ENCODE data around the gene LARGE2. TPM values are rescaled to one million over a fixed set of nuclear protein-coding genes. Genes with fewer than 3 reads are reported as not detected.

LARGE2 gene
- total and polyA plus RNA-seq, 9 of the 15 experiments (the other 6 are each of a cell fraction or from before 2014, with no cell fraction given), result 0.56 to 14.1 (median 6.6) TPM

DNA sequence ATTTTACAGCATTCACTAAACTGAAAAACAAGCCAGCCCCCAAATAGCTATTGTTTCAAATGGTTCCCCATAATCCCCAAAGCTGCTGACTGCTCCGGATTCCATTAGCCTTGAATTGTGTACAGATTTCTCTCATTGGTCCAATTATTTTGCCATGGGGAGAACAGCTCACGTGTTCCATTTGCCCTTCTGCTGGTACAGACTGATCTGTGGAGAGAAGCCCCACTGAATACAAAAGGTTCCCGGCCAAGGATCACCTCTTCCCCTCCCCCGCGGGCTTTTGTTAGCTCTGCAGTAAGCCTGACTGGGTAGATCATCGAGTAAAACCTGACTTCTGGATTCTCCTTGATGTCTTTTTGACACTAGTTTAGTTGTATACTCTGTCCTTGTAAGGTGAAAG is 46.1 kb upstream of the LARGE2 start:
- Histone ChIP-seq H2AFZ (ENCODE audit: low read depth, low read length) (no peak overlapping the region), H3K4me1 (replicated peaks in 1 of 2; ENCODE audit: control insufficient read depth in 2 of 2, insufficient read depth in 2 of 2, low read length in 2 of 2) (peaks cover 11 to 22% of the 10 kb centered on the region in 2 experiments), H3K27me3 (ENCODE audit: control insufficient read depth in 2 of 2, insufficient read depth in 2 of 2, low read length in 2 of 2) (no peaks in the 10 kb centered on the region), H3K36me3 (ENCODE audit: control insufficient read depth, insufficient read depth, low read length) (peaks cover 64% of the 10 kb centered on the region), H3K9me1 (ENCODE audit: control insufficient read depth, insufficient read depth, low read length) (no peaks in the 10 kb centered on the region), H3K9ac (ENCODE audit: insufficient read depth in 1 of 2, low read depth in 2 of 2, low read length in 2 of 2) (no peak overlapping the region), H3K4me2 (ENCODE audit: insufficient read depth, low read length) (no peak overlapping the region), H4K20me1 (replicated peaks; ENCODE audit: control insufficient read depth, insufficient read depth, low read length) (peaks cover 12% of the 10 kb centered on the region), H3K9me3 (replicated peaks; ENCODE audit: control insufficient read depth, insufficient read depth, low read depth, low read length) (no peaks in the 10 kb centered on the region), H3K4me3 (no peak overlapping the region), H3K79me2 (ENCODE audit: control insufficient read depth, insufficient read depth, low read length) (no peaks in the 10 kb centered on the region), H3K27ac (ENCODE audit: extremely low read depth, low read depth, low read length) (no peak overlapping the region)
- 81% methylated on average over 6 of the region's 6 CpGs for WGBS (ENCODE audit: insufficient coverage, low coverage, missing lambda C conversion rate)
- FAIRE-seq (no peak), DNase-seq (ENCODE audit: extremely low read depth in 1 of 4, low spot score in 3 of 4) (no peak), ATAC-seq (no peak)
- ChIA-PET POLR2A (interaction anchor here (0.8 to 4.4 kb wide), 2 partner anchors 15 to 127 kb away, joined by 3 to 21 read pairs; no protein-coding TSS in a partner anchor), CTCF (ENCODE audit: low intra/inter-chr PET ratio) (no interaction called here)
- BruUV-seq (replicated peaks), result no TSS peak
- intact Hi-C loops (cut with micrococcal nuclease) (loop anchor here (10.0 kb wide), 1 partner anchor 68 kb away; no protein-coding TSS in a partner anchor), in situ Hi-C loops (cut with MboI) (no loop called here)
- no peak for TF ChIP-seq NRF1 (conservative IDR thresholded peaks at IDR 0.05 in 1 of 2, IDR thresholded peaks at IDR 0.05 in 1 of 2)
- TF ChIP-seq HIVEP1 (CRISPR knock-in tag; IDR thresholded peaks at IDR 0.05), result no peak
- TF ChIP-seq ATF3 (IDR thresholded peaks at IDR 0.05), result no peak
- TF ChIP-seq ATF3 (CRISPR knock-in tag; conservative IDR thresholded peaks at IDR 0.05), result no peak
- no peak for TF ChIP-seq HDGF (IDR thresholded peaks at IDR 0.05)
- TF ChIP-seq MTF1 (CRISPR knock-in tag; IDR thresholded peaks at IDR 0.05; ENCODE audit: borderline replicate concordance), result no peak
- TF ChIP-seq ZBTB33 (CRISPR knock-in tag; IDR thresholded peaks at IDR 0.05), result no peak
- TF ChIP-seq SMARCB1 (IDR thresholded peaks at IDR 0.05; ENCODE audit: insufficient read length, low read depth), result no peak
- TF ChIP-seq KLF13 (tag; IDR thresholded peaks at IDR 0.05; ENCODE audit: borderline replicate concordance, low read depth), result no peak
- TF ChIP-seq SMARCA5 (IDR thresholded peaks at IDR 0.05), result no peak
- no peak for TF ChIP-seq HNRNPUL1 (IDR thresholded peaks at IDR 0.05; ENCODE audit: low read length)
- no peak for TF ChIP-seq FOXJ2 (tag; IDR thresholded peaks at IDR 0.05)
- no peak for TF ChIP-seq U2AF2 (optimal IDR thresholded peaks at IDR 0.05; ENCODE audit: low read depth, low read length)
- no peak for TF ChIP-seq ZNF707 (CRISPR knock-in tag; conservative IDR thresholded peaks at IDR 0.05)
- no peak for TF ChIP-seq TOE1 (IDR thresholded peaks at IDR 0.05; ENCODE audit: borderline replicate concordance)
- TF ChIP-seq TOE1 (CRISPR knock-in tag; IDR thresholded peaks at IDR 0.05; ENCODE audit: borderline replicate concordance, low read depth), result no peak
- TF ChIP-seq TRIM28 (IDR thresholded peaks at IDR 0.05), result no peak

Measured in K562 (cell line).